PFSK-1 (cell line): ENCODE measurements around the gene C1QTNF9.

Experiments
- FOXP2 ChIP-seq: optimal IDR thresholded peaks from 2 replicates; pipeline ENCODE3; 2011; ENCODE audit warnings: borderline replicate concordance, control low read depth, inconsistent platforms; ENCODE audit not compliant: insufficient read depth; ENCODE audit errors: extremely low read length, extremely low read depth
- POLR2AphosphoS5 ChIP-seq: IDR thresholded peaks from 2 replicates; pipeline ENCODE4 v1.6.1; 2012; ENCODE audit warnings: low read depth, mild to moderate bottlenecking, control low read depth, low read length, moderate library complexity
- SIN3A ChIP-seq: IDR thresholded peaks from 2 replicates; pipeline ENCODE4 v1.6.1; 2012; ENCODE audit warnings: mild to moderate bottlenecking, low read length, moderate library complexity, borderline replicate concordance; ENCODE audit not compliant: insufficient read depth
- TAF1 ChIP-seq: IDR thresholded peaks from 2 replicates; pipeline ENCODE4 v1.6.1; 2012; ENCODE audit warnings: low read length, control low read depth, borderline replicate concordance; ENCODE audit not compliant: insufficient read depth
- TF ChIP-seq, protein P1 (sequence below), 2 experiments: IDR thresholded peaks; 2 replicates each; pipeline versions ENCODE4 v1.6.1 to v1.8.0; 2011 to 2012; ENCODE audit warnings: low read depth in 2 of 2, low read length in 2 of 2, control low read depth in 1 of 2, inconsistent platforms in 1 of 2, mild to moderate bottlenecking in 1 of 2, moderate library complexity in 1 of 2; ENCODE audit not compliant: insufficient read depth in 1 of 2

Gene C1QTNF9

DNA sequence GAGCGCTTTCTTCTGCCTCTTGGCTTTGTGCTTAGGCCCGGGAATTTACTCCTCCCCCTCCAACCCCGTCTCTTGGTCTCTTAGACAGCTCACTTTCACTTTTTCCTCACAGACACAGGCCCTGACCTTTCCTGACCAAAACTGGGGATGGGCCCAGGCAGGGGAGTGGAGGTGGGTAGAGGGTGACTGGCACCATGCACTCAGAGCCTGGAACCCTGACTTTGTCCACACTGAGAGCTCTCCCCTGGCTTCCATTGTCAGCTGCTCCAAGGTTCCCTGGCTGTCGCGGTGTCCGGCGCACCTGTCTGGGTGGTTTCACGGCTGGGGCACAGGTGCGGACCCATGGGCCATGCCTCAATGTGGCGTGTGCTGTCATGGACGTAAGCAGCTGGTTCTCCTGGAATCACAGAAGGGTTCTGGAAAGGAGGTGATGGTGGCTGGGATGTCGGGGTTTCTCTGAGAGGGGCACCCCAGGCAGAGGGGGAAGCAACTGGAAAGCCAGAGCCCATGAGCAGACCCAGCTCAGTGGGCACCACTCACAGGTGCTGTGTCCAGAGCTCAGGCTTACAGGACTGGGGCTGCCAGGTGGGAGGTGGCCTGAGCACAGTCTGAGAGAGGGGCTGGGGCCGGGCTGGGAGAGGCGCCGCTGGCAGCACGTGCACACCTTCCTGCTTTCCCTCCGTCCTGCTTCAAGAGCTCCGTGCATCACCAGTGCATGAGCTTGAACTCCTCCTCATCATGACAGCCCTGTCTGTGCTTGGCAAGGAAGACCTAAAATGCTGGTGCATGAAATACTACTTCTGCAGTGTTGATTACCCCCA is 28.0 kb upstream of the C1QTNF9 start:
- no peak for TF ChIP-seq POLR2AphosphoS5
- TF ChIP-seq, protein P1, sequence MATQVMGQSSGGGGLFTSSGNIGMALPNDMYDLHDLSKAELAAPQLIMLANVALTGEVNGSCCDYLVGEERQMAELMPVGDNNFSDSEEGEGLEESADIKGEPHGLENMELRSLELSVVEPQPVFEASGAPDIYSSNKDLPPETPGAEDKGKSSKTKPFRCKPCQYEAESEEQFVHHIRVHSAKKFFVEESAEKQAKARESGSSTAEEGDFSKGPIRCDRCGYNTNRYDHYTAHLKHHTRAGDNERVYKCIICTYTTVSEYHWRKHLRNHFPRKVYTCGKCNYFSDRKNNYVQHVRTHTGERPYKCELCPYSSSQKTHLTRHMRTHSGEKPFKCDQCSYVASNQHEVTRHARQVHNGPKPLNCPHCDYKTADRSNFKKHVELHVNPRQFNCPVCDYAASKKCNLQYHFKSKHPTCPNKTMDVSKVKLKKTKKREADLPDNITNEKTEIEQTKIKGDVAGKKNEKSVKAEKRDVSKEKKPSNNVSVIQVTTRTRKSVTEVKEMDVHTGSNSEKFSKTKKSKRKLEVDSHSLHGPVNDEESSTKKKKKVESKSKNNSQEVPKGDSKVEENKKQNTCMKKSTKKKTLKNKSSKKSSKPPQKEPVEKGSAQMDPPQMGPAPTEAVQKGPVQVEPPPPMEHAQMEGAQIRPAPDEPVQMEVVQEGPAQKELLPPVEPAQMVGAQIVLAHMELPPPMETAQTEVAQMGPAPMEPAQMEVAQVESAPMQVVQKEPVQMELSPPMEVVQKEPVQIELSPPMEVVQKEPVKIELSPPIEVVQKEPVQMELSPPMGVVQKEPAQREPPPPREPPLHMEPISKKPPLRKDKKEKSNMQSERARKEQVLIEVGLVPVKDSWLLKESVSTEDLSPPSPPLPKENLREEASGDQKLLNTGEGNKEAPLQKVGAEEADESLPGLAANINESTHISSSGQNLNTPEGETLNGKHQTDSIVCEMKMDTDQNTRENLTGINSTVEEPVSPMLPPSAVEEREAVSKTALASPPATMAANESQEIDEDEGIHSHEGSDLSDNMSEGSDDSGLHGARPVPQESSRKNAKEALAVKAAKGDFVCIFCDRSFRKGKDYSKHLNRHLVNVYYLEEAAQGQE (IDR thresholded peaks at IDR 0.05; ENCODE audit: insufficient read depth in 1 of 2, low read depth in 2 of 2, low read length in 2 of 2), result no peak
- no peak for TF ChIP-seq SIN3A
- no peak for TF ChIP-seq TAF1
- TF ChIP-seq FOXP2, result no peak

DNA sequence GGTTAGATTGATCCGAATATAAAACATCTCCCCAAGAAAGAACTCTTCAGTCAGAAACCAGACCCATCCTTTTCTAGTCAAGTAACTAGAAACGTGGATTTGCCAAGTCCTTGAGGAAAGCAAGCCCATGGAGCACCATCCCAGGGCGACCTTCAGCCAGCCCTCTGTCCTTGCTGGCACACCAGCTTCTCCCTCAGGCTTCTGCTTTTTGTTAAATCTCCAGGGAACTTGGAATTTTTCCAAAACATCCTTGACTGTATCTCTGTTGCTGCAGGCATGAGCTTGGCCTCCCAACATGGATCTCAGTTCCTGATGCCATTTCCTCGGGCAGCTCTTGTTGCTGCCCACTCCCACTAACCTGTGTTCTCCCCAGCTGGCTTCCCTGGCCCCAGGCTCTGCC is 27.1 kb upstream of the C1QTNF9 start:
- no peak for TF ChIP-seq SIN3A
- TF ChIP-seq FOXP2, result no peak
- no peak for TF ChIP-seq POLR2AphosphoS5
- TF ChIP-seq, protein P1 (IDR thresholded peaks at IDR 0.05; ENCODE audit: insufficient read depth in 1 of 2, low read depth in 2 of 2, low read length in 2 of 2), result no peak
- TF ChIP-seq TAF1, result no peak

DNA sequence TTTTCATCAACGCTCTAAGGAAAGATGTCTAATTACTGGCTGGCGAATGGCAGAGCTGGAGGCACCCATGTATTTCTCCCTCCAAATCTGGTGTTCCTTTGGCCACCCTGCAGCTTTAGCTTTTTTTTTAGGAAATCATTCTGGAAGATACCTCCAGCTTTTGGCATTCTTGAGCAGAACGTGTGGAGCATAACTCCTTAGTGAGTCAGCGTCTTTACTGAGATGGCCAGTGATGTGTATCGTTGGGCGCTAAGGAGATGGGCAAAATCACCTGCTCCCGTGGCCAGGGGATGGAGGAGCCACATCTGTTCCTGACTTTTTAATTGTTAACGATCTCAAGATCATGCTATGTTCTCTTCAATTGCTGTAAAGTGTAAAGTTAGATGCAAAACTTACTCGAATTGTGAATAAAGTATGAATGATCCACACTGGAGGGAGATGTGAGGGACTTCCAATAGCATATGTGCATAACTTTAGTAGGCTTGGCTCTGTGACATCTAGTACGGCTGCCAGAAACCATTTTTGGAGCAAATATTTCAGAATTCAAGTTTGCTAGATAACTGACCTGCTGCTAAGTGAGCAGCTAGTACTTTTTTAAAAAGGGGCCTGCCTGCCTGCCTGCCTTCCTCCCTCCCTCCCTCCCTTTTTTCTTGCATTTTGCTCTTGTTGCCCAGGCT is 24.4 kb upstream of the C1QTNF9 start:
- no peak for TF ChIP-seq TAF1
- no peak for TF ChIP-seq POLR2AphosphoS5
- TF ChIP-seq, protein P1 (IDR thresholded peaks at IDR 0.05; ENCODE audit: insufficient read depth in 1 of 2, low read depth in 2 of 2, low read length in 2 of 2), result no peak

DNA sequence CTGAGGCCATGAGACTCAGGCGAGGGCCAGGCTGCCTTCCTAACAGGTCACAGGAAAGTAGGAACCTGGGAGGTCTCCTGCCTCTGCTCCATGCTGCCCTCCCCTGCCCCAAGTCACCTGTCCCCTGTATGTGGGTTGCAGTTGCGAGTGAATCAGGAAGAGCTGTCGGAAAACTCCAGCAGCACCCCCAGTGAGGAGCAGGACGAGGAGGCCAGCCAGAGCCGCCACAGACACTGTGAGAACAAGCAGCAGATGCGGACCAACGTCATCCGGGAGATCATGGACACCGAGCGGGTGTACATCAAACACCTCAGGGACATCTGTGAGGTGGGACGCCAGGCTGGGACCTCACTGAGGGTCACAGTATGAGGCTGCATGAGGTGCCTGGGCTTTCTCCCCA is 22.8 kb upstream of the C1QTNF9 start:
- TF ChIP-seq SIN3A (no peak), TAF1 (no peak), FOXP2 (no peak), POLR2AphosphoS5 (no peak)
- TF ChIP-seq, protein P1 (IDR thresholded peaks at IDR 0.05; ENCODE audit: insufficient read depth in 1 of 2, low read depth in 2 of 2, low read length in 2 of 2), result no peak
